HG03025 (cell line): ENCODE results near the gene DENND6A.
"Not testable (repeated sequence)": the region's sequence is repeated elsewhere in the genome, so short reads cannot be mapped to it uniquely, and the experiment has no call there.

Source experiments
- ATAC-seq: cut with Tn5 transposase; IDR thresholded peaks from one replicate; pipeline ENCODE4 v1.9.1; 2021; ENCODE audit warnings: mild to moderate bottlenecking, moderate library complexity; ENCODE audit not compliant: unreplicated experiment, low FRiP score

DENND6A gene, protein sequence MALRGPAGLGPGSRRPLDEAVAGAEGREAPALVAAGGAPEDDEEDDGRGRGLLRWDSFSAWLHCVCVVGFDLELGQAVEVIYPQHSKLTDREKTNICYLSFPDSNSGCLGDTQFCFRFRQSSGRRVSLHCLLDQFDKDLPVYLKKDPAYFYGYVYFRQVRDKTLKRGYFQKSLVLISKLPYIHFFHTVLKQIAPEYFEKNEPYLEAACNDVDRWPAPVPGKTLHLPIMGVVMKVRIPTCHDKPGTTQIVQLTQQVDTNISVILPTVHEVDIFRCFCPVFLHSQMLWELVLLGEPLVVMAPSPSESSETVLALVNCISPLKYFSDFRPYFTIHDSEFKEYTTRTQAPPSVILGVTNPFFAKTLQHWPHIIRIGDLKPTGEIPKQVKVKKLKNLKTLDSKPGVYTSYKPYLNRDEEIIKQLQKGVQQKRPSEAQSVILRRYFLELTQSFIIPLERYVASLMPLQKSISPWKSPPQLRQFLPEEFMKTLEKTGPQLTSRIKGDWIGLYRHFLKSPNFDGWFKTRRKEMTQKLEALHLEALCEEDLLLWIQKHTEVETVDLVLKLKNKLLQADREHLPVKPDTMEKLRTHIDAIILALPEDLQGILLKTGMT

DNA sequence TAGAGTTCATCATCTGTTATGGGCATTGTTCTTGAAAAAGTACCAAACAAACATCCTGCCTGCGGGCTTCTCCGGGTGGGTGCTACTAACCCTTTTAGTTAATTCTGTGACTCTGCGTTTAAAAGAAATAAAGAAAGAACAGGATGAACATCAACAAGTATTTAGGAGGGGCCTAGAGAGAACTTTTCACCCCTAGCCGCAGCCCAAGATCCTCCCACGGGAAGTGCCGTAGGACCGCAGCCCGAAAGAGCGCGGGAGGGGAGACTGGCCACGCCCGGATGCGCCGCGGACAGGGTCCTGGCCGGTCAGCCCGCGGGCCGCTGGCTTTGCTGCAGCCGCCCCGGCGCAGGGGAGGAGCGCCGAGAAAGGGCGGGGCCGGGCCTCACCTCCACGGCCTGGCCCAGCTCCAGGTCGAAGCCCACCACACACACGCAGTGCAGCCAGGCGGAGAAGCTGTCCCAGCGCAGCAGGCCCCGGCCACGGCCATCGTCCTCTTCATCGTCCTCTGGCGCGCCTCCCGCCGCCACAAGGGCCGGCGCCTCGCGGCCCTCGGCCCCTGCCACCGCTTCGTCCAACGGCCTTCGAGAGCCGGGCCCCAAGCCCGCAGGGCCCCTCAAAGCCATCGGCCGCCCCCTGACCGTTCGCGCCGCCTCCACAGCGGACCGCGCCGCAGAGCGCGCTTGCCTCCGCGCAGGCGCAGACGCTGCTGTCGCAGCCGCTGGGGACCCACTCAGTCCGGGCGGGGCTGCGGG, at the start of gene DENND6A:
TSS of gene DENND6A (minus strand) at position 682 of the 752 bp plus-strand sequence. CDS start at position 623, 59 bp downstream.
- ATAC-seq: peak; percentile 79

DNA sequence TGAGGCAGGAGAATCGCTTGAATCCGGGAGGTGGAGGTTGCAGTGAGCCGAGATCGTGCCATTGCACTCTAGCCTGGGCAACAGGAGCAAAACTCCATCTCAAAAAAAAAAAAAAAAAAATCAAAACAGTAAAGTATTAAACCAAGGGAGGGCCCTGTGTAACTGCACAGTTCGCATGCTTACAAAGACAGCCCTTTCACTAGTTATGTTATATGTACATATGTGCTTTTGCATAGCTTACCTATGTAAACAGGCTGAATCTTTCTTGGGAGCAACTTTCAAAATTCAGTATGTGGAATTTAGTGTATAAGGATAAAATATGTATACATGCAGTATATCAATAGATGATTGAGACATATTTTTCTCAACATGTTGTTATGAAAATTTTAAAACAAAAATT, 47.1 kb upstream of the DENND6A start:
- no peak for ATAC-seq

DNA sequence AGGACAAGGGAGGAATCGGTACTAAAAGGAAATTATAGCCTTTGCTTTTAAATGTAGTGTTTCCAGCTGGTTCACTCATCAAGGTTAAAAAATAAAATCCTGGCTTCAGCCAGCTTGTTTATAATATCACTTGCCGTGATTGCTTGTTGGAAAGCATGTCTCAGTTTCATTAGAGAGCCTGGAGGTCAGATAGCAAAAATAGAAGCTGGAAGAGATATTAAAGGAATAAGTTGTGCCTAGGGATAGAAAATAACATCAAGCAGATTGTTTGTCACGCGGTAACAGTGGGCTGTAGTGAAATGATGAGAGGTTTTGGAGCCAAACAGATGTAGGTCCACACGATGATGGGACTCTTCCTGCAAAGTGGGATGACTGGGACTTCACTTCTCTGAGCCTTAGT, 45.5 kb upstream of the DENND6A start:
- ATAC-seq: no peak

DNA sequence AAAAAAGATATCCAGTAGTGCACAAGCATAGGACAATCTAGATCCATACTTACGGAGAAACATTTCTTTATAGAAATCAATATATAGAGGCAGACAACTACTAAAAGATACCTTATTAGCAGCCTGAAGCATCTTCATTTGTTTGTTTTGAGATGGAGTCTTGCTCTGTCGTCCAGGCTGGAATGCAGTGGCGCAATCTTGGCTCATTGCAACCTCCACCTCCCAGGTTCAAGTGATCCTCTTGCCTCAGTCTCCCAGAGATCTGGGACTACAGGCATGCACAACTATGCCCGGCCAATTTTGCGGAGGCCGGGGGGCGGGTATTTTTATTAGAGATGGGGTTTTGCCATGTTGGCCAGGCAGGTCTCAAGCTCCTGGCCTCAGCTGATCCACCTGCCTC, 45.0 kb upstream of the DENND6A start:
- ATAC-seq: no peak

DNA sequence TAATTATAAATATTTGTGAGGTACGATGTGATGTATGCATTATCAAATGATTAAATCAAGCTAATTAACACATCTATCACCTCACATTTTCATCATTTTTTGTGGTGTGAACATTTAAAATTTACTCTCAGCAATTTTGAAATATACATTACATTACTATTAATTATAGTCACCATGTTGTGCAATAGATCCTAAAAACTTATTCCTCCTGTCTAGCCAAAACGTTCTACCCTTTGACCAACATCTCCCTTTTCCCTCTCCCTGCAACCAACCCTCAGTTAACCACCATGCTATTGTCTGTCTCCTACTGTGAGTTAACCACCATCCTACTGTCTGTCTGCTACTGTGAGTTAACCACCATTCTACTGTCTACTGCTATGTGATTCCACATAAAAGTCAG, 42.5 kb upstream of the DENND6A start:
- no peak for ATAC-seq

DNA sequence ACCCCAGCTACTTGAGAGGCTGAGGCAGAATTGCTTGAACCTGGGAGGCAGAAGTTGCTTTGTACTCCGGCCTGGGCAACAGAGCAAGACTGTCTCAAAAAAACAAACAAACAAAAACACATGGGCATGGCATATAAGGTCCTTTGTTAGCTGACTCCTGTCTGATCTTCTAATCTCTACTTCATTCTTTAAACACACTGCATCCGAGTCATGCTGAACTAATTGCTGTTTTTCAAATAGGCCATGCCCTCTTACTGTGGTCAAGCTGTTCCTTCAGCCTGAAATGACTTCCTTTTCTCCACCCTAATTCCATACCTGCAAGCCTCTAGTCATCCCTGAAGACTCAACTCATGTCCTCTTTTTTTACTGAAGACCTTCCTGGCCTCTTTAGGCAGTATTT, 40.9 kb upstream of the DENND6A start:
- no peak for ATAC-seq

DNA sequence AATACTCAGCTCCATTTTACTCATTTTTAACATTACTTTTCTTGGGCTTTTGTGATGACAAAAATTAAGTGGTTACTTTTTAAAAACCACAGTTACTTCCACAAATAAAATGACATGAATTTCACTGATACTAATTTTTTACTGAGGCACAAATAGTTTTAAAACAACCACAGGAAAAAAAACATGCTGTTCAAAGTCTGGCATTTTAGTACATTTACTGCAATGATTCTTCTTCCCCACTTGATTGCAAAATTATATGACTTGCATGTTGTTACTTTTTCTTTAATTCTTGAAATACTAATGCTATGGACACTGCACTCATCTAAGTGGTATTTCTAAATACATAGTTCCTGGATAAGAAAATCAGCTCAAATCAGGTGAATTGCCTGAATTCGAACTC, 38.4 kb upstream of the DENND6A start:
- no peak for ATAC-seq

DNA sequence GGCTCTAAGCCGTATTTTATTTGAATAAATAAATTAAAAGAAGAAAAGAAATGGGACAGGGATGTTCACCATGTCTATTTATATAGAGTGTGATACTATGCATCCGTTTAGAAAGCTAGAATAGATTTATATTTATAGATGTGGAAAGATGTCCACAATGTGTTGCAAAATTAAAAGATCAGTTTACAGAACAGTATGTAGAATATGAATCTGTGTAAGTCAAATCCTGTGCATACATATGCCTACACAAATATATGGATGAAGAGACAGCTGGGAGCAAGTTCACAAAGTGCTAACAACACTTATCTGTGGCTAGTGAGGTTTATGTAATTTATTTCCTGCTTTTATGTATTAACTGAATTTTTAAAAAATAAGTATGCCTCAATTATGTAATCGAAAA, 37.8 kb upstream of the DENND6A start:
- ATAC-seq: no peak

DNA sequence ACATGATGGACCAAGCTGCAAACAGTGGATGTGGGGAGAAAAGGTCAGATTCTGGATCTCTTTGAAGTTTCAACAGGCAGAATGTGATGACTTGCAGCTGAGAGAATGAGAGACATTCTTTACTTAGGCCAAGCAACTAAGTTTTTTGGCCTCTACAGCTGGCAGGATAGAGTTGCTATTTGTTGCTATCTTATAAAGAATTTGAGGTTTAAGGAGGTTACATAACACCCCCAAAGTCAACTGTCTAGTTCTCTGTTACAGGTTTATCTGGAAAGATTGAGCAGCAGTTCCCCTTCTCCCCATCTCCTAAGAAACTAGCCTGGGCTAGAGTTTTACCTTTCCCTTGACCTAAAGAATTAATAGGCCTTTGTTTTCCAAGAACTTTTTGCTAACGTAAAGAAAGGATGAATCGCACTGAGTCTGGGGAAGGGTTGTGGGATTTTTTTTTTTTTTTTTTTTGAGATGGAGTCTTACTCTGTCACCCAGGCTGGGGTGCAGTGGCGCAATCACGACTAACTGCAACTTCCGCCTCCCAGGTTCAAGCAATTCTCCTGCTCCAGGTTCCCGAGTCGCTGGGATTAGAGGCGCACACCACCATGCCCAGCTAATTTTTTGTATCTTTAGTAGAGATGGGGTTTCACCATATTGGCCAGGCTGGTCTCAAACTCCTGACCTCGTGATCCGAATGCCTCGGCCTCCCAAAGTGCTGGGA, 36.6 kb upstream of the DENND6A start:
- no peak for ATAC-seq

DNA sequence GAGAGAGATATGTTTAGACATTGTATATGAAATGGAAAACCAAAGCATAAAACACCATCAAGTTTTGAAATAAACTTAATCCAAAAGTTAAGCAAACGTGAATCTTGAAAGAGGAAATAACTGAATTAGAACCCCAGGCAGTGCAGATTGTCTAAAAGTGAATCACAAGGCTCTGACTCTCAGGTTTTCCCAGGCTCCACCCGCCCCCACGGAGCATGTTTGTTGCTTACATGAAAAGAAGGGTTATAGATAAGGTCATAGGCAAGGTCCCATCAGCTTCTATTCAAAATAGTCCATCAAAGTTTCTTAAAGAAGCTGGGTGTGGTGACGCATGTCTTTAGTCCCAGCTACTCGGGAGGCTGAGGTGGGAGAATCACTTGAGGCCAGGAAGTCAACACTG, 34.2 kb upstream of the DENND6A start:
- ATAC-seq: no peak

DNA sequence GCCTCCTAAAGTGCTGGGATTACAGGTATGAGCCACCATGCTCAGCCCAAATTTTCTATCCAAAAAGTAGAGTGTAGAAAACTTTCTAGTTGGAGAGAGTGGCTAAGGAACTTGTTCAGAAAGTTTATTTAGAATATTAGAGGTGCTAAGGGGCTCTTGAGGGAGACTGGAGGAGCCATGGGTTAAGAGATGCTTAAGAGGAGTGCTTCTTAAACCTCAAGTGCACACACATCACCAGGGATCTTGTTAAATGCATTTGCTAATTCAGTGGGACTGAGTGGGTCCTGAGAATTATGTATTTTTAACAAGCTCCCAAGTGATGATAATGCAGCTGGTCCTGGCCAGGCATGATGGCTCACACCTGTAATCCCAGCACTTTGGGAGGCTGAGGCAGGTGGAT, 33.5 kb upstream of the DENND6A start:
- no peak for ATAC-seq

DNA sequence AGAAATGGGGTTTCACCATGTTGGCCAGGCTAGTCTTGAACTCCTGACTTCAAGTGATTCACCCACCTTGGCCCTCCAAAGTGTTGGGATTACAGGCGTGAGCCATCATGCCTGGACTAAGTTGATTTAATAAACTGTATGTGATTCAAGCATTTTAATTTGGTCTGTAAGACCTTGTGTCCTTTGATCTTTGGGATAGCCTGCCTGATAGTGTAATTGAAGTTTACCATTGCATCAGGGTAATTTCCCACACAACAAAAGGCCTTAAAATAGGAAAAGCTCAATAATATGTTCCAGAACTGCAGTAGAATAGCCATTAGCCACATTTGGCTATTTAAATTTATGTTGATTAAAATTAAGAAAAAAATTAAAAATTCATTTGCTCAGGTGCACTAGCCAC, 25.2 kb upstream of the DENND6A start:
- no peak for ATAC-seq

DNA sequence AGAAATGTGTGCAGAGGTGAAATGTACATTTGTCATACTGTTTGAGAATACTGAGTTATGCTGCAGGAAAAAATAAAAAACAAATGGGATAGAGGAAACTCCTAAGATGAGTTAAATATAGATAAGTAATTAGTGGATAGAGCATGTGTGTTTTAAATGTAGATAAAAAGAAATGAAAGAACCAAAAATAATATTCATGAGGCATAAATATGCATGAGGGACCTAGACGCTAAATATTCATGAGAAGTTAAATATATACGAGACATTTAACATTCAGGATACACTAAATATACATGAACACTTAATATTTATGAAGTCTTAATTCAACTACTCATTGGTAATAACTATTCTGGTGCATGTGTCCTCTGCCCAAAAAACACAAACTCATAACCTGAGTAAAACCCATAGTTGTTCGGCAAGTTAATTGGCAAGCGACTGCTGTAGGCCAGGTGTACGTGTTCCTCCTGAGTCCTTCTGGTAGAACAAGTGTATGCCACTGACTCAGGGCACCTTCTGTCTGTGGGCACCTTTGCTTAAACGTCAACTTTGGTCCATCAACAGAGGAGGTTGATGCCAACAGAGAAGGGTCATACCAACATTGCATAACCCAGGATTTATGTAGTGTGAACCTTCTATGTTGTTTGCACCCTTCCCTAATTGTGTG, 24.5 kb upstream of the DENND6A start:
- ATAC-seq: no peak

DNA sequence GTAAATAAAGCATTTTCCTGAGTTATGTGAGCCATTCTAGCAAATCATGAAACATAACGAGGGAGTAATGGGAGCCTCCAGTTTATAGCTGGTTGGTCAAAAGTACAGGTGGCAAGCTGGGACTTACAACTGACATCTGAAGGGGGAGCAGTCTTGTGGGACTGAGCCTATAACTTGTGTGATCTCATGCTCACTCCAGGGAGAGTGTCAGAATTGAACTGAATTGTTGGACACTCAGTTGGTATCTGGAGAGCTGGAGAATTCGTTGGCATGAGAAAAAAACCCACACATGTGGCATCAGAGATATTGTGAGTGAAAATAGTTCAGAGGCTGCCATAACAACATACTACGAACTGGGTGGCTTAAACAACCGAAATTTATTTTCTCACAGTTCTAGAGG, 22.8 kb upstream of the DENND6A start:
- ATAC-seq: no peak

DNA sequence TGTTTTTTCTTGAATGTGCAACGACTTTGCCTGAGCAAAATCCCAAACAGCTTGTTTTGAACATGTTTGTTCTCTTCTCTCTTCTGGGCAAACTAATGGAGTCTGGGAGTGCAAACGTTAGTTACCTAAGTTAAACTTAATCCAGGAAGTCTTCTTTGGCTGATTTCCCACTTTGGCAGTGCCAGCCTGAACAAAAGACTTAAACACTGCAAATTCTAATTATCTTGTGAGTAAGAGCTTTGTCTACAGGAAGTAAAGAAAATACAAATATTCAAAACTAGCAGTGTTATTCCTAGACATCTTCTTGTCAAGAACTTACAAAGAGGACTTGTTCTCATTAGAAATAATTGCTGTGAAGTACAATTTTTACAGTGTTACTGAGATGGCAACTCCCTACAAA, 16.7 kb upstream of the DENND6A start:
- no peak for ATAC-seq

DNA sequence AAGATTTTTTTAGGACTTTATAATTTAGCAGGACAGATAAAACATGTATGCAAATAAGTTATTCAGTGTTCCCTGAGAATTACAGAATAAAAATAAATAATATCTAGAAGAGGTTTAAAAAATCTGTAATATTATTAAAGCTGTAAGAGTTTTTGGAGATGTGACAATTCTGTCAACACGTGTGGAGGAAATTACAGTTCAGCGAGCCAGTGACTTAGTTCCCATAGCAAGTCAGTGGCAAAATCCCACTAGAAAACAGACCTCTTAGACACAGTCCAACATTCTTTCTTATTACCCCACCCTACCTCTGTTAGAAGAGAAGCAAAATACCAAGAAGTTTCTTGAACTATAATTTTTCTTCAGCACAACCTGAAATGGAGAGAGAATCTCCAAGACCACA, 16.2 kb upstream of the DENND6A start:
- no peak for ATAC-seq

DNA sequence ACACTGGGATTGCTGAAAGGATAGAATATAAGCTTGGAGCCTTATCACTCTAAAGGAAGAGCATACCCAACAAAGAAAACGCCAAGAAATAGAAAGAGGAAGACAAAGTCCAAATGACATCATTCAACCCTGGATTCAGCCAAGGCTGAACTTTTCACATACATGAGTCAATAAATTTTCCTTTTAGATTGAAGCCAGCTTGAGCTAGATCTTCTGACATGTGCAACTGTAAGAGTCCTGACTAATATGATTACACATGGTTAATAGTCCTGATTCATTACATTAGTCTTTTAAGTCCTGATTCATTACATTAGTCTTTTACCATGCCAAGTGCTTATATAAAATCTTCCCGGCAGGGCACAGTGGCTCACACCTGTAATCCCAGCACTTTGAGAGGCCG, 13.6 kb upstream of the DENND6A start:
- no peak for ATAC-seq

DNA sequence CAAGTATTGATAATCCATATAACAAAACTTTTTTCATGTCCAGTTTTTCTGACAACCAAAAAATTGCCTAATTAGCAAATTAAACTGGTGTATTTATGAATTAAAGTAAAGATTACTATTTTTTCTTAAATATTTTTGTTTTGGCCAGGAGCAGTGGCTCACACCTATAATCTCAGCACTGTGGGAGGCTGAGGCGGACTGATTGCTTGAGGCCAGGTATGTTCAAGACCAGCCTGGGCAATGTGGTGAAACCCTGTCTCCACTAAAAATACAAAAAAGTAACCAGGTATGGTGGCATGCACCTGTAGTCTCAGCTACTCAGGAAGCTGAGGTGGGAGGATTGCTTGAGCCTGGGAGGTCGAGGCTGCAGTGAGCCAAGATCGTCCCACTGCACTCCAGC, 12.5 kb upstream of the DENND6A start:
- ATAC-seq: not testable (repeated sequence)

DNA sequence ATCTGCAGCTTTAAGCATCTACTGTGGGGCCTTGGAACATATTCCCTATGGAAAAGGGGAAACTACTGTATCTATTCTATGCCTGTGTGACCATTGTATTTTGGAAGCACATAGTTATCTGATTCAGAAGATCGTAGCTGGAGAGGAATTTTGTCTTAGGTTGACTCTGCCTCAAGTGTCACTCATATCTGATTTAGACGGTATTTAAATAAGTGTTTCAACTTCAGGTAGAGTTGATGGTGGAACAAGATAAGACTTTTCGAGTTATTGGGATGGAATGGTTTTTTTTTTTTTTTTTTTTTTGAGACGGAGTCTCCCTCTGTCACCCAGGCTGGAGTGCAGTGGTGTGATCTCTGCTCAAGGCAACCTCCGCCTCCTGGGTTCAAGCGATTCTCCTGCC, 8.9 kb upstream of the DENND6A start:
- no peak for ATAC-seq

DNA sequence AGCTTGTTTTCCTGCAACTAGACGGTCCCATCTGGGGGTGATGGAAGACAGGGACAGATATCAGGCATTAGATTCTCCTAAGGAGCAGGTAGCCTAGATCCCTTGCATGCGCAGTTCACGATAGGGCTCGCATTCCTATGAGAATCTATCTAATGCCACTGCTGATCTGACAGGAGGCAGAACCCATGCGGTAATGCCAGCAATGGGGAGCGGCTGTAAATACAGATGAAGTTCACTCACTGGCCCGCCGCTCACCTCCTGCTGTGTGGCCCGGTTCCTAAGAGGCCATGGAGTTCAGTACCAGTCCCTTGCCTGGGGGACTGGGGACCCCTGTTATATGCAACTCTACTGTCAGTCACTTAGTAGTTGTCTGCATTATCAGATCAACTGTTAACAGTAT, 7.9 kb upstream of the DENND6A start:
- ATAC-seq: no peak
